ENCODE data around the gene NAV2. TPM values are rescaled to one million over a fixed set of nuclear protein-coding genes. Genes with fewer than 3 reads are reported as not detected.

NAV2 gene
- polyA plus RNA-seq, 2 donors = 4.3 to 9.7 TPM

DNA sequence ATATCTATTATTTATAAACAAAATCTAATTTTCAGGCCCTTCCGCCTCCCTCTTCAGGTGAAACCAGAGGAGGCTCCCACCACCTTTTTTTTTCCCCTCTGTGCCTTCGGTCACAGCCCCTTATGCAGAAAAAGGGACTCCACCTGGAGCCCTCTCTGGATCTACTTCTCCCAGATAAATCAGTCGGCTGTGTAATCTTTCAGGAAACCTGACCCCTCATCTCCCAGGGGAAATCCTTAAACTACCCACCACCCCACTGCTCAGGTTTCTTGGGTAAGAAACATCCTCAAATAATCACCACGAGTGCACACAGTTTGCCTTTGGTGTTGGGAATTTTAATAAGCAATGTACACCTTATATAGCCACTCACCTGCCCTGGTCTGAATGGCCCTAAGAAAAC lies 104.2 kb downstream of the NAV2 start:
- Histone ChIP-seq H3K4me3 (ENCODE audit: low read depth in 1 of 2, low read length in 2 of 2) (no peak overlapping the region), H3K36me3 (ENCODE audit: control insufficient read depth in 2 of 2, insufficient read depth in 2 of 2, low read length in 1 of 2) (no peaks in the 10 kb centered on the region), H3K4me1 (ENCODE audit: control insufficient read depth in 2 of 2, insufficient read depth in 2 of 2, low read length in 1 of 2) (peaks cover 0 to 7% of the 10 kb centered on the region in 2 donors), H3K27ac (ENCODE audit: low read depth in 2 of 2, low read length in 1 of 2) (no peak overlapping the region), H3K27me3 (ENCODE audit: control insufficient read depth in 1 of 2, insufficient read depth in 2 of 2, low read length in 2 of 2) (no peaks in the 10 kb centered on the region), H3K9me3 (ENCODE audit: control insufficient read depth in 2 of 2, insufficient read depth in 1 of 2, low read depth in 1 of 2, low read length in 1 of 2) (no peaks in the 10 kb centered on the region)
- 44 to 68% methylated on average over 4 of the region's 4 CpGs for WGBS, 2 donors

DNA sequence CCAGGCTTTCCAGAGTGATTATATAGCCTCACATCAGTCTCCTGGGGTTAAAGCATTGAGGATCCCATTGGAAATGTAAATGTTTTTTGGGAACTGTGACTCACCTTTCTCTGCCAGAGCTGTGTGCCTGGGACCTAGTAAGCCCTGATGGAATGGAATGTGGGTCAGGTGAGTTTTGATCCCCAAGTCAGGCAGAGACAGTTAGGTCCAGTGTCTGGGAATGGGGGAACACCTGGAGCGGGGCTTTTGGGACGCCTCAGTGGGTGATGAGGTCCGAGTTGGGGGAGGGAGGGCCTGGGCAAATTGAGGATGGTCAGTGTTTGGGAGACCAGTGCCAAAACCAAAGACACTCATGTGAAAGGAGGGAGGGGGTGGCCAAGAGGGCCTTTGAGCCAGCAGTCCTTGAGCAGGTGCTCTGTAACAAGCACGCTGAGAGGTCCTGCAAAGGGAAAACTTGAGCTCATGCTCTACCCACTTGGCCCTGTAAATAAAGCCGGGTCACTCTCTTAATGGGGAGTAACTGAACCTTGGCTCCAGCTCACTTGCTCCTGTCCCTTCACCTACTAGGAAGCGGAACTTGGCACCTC lies 104.7 kb downstream of the NAV2 start:
- H3K36me3 ChIP-seq (ENCODE audit: control insufficient read depth in 2 of 2, insufficient read depth in 2 of 2, low read length in 1 of 2) = no peaks in the 10 kb centered on the region
- peaks cover 0 to 7% of the 10 kb centered on the region in 2 donors for H3K4me1 ChIP-seq (ENCODE audit: control insufficient read depth in 2 of 2, insufficient read depth in 2 of 2, low read length in 1 of 2)
- no peaks in the 10 kb centered on the region for H3K27me3 ChIP-seq (ENCODE audit: control insufficient read depth in 1 of 2, insufficient read depth in 2 of 2, low read length in 2 of 2)
- no peak overlapping the region for H3K27ac ChIP-seq (ENCODE audit: low read depth in 2 of 2, low read length in 1 of 2)
- H3K4me3 ChIP-seq (ENCODE audit: low read depth in 1 of 2, low read length in 2 of 2) = no peak overlapping the region
- H3K9me3 ChIP-seq (ENCODE audit: control insufficient read depth in 2 of 2, insufficient read depth in 1 of 2, low read depth in 1 of 2, low read length in 1 of 2) = no peaks in the 10 kb centered on the region
- 86 to 91% methylated on average over 6 of the region's 6 CpGs for WGBS, 2 donors

DNA sequence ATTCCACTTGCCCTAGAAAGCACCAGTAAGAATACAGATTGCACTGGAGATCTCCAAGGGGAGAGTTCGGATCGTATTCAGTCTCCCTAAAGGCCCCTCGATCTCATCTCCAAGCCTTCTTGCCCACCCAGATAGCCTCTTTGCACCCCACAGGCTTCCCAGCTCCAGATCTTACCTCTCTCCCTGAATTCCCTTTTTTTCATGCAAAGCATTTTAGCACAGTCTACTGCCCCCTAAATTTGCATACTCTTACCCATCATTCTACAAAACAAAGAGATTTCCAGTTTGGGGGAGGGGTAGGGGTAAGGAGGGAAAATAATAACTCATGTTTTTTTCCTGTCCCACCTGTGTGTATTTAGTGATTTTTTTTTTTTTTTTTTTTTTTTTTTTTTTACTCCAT lies 105.2 kb downstream of the NAV2 start:
- WGBS, 2 donors = 85 to 87% methylated on average over 3 of the region's 3 CpGs

DNA sequence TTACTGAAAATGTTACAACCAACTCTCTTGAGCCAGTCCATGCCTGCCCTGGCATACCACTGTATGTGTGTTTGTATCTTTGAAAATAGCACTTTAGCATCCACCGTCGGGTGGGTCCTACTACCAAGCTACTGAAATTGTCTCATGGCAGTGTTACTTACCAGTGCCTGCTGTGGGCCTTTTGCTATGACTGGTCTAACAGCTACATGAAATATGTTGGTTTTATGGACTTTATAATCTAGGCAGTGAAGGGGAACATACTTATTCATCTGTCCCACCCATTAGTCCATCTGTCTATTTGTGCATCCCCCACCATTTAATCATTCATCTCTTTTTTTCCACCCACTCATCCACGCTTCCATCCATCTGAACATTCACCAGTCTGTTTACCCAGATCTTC lies 106.0 kb downstream of the NAV2 start:
- Histone ChIP-seq H3K4me1 (ENCODE audit: control insufficient read depth in 2 of 2, insufficient read depth in 2 of 2, low read length in 1 of 2) (peaks cover 0 to 4% of the 10 kb centered on the region in 2 donors), H3K36me3 (ENCODE audit: control insufficient read depth in 2 of 2, insufficient read depth in 2 of 2, low read length in 1 of 2) (no peaks in the 10 kb centered on the region), H3K9me3 (ENCODE audit: control insufficient read depth in 2 of 2, insufficient read depth in 1 of 2, low read depth in 1 of 2, low read length in 1 of 2) (no peaks in the 10 kb centered on the region), H3K27me3 (ENCODE audit: control insufficient read depth in 1 of 2, insufficient read depth in 2 of 2, low read length in 2 of 2) (no peaks in the 10 kb centered on the region), H3K27ac (ENCODE audit: low read depth in 2 of 2, low read length in 1 of 2) (no peak overlapping the region), H3K4me3 (ENCODE audit: low read depth in 1 of 2, low read length in 2 of 2) (no peak overlapping the region)
- WGBS, 2 donors = 81 to 88% methylated on average over 3 of the region's 3 CpGs

More for the DNA sequence above, 105.2 kb downstream of the NAV2 start:
- H3K4me3 ChIP-seq (ENCODE audit: low read depth in 1 of 2, low read length in 2 of 2) = no peak overlapping the region
- no peaks in the 10 kb centered on the region for H3K9me3 ChIP-seq (ENCODE audit: control insufficient read depth in 2 of 2, insufficient read depth in 1 of 2, low read depth in 1 of 2, low read length in 1 of 2)
- H3K4me1 ChIP-seq (ENCODE audit: control insufficient read depth in 2 of 2, insufficient read depth in 2 of 2, low read length in 1 of 2) = peaks cover 0 to 7% of the 10 kb centered on the region in 2 donors
- H3K36me3 ChIP-seq (ENCODE audit: control insufficient read depth in 2 of 2, insufficient read depth in 2 of 2, low read length in 1 of 2) = no peaks in the 10 kb centered on the region
- no peak overlapping the region for H3K27ac ChIP-seq (ENCODE audit: low read depth in 2 of 2, low read length in 1 of 2)
- H3K27me3 ChIP-seq (ENCODE audit: control insufficient read depth in 1 of 2, insufficient read depth in 2 of 2, low read length in 2 of 2) = no peaks in the 10 kb centered on the region

DNA sequence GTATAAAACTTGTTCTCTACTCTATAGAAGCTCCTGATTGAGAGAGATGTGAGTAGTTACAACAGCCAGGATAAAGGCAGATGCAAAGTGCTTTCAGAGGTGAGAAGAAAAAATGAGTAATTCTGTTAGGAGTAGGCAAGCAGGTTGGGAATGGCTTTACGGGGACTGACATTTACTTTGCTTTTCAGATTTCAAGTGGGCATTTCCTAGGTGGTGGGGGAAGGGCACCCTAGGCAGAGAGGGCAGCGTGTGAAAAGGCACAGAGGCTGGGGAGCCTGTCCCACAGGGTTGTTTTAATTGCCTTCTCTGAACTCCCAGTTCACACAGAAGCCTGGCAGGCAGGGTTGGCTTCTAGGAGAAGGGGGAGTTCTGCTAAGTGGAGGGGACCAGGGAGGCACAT lies 106.5 kb downstream of the NAV2 start:
- WGBS, 2 donors = 56 to 78% methylated on average over 2 of the region's 2 CpGs
- Histone ChIP-seq H3K4me1 (ENCODE audit: control insufficient read depth in 2 of 2, insufficient read depth in 2 of 2, low read length in 1 of 2) (peaks cover 0 to 3% of the 10 kb centered on the region in 2 donors), H3K36me3 (ENCODE audit: control insufficient read depth in 2 of 2, insufficient read depth in 2 of 2, low read length in 1 of 2) (no peaks in the 10 kb centered on the region), H3K27me3 (ENCODE audit: control insufficient read depth in 1 of 2, insufficient read depth in 2 of 2, low read length in 2 of 2) (no peaks in the 10 kb centered on the region), H3K9me3 (ENCODE audit: control insufficient read depth in 2 of 2, insufficient read depth in 1 of 2, low read depth in 1 of 2, low read length in 1 of 2) (no peaks in the 10 kb centered on the region), H3K4me3 (ENCODE audit: low read depth in 1 of 2, low read length in 2 of 2) (no peak overlapping the region), H3K27ac (ENCODE audit: low read depth in 2 of 2, low read length in 1 of 2) (no peak overlapping the region)

DNA sequence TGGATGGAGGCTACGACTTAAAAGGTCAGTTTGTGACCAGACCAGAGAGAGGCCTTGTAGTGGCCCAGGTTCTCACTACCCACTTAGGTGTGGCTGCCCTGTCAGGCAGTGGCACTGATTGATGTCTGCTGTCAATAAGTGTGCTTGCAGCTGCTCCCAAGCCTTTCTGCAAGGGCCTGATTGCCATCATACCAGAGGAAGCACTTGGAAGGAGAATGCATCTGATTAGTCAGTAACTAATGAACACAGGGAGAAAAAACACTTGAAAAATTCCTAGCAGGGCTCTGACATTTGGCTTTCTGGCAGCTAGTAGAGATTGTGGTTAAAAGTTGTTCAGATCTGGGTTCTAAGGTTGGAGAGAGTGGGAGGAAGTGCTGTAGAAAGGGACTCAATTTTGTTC lies 107.5 kb downstream of the NAV2 start:
- Histone ChIP-seq H3K36me3 (ENCODE audit: control insufficient read depth in 2 of 2, insufficient read depth in 2 of 2, low read length in 1 of 2) (no peaks in the 10 kb centered on the region), H3K4me3 (ENCODE audit: low read depth in 1 of 2, low read length in 2 of 2) (no peak overlapping the region), H3K27me3 (ENCODE audit: control insufficient read depth in 1 of 2, insufficient read depth in 2 of 2, low read length in 2 of 2) (no peaks in the 10 kb centered on the region), H3K9me3 (ENCODE audit: control insufficient read depth in 2 of 2, insufficient read depth in 1 of 2, low read depth in 1 of 2, low read length in 1 of 2) (no peaks in the 10 kb centered on the region), H3K27ac (ENCODE audit: low read depth in 2 of 2, low read length in 1 of 2) (no peak overlapping the region), H3K4me1 (ENCODE audit: control insufficient read depth in 2 of 2, insufficient read depth in 2 of 2, low read length in 1 of 2) (no peaks in the 10 kb centered on the region)
- WGBS, 2 donors = 88 to 94% methylated on average over 1 of the region's 1 CpG

DNA sequence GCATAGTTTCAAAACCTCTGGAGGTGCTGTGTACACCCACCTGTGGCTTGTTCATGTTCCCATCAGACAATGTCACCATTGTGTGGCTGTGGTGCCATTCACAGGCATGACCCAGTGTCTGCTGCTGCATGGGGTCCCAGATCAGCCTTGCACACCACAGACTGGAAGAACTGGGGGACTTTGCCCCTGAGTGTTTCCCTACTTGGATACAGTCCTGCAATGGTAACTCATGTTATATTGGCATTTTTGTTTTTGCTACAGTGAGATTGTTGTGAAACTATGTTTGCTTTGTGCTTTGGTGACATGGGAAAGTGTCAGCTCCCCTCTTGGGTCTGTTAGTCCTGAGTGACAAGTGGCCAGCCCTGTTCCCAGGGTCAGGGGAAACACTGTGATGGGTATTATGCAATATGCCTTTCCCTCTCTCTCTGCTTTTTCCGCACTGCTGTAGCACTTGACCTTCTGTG lies 108.8 kb downstream of the NAV2 start:
- WGBS, 2 donors = 67 to 91% methylated on average over 1 of the region's 1 CpG
- no peaks in the 10 kb centered on the region for H3K9me3 ChIP-seq (ENCODE audit: control insufficient read depth in 2 of 2, insufficient read depth in 1 of 2, low read depth in 1 of 2, low read length in 1 of 2)
- H3K4me3 ChIP-seq (ENCODE audit: low read depth in 1 of 2, low read length in 2 of 2) = no peak overlapping the region
- no peaks in the 10 kb centered on the region for H3K27me3 ChIP-seq (ENCODE audit: control insufficient read depth in 1 of 2, insufficient read depth in 2 of 2, low read length in 2 of 2)
- H3K4me1 ChIP-seq (ENCODE audit: control insufficient read depth in 2 of 2, insufficient read depth in 2 of 2, low read length in 1 of 2) = no peaks in the 10 kb centered on the region
- no peak overlapping the region for H3K27ac ChIP-seq (ENCODE audit: low read depth in 2 of 2, low read length in 1 of 2)
- no peaks in the 10 kb centered on the region for H3K36me3 ChIP-seq (ENCODE audit: control insufficient read depth in 2 of 2, insufficient read depth in 2 of 2, low read length in 1 of 2)

DNA sequence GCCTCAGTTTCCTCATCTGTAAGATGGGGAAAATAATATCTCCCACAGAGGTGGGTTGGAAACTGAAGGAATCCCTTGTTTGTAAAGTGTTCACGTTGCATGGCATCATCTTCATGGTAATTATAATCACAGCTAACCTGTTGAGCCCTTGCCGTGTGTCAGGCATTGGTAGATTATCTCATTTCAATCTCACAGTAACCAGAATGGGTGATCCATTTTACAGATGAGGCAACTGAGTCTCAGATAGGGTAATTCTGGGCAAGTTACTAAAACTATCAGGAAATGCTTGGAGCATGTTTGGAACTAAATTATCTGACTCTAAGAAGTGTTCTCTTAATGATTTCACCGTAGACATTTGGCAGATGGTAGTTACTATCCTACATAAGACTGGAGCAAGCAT lies 109.4 kb downstream of the NAV2 start:
- Histone ChIP-seq H3K27ac (ENCODE audit: low read depth in 2 of 2, low read length in 1 of 2) (no peak overlapping the region), H3K36me3 (ENCODE audit: control insufficient read depth in 2 of 2, insufficient read depth in 2 of 2, low read length in 1 of 2) (no peaks in the 10 kb centered on the region), H3K9me3 (ENCODE audit: control insufficient read depth in 2 of 2, insufficient read depth in 1 of 2, low read depth in 1 of 2, low read length in 1 of 2) (no peaks in the 10 kb centered on the region), H3K4me3 (ENCODE audit: low read depth in 1 of 2, low read length in 2 of 2) (no peak overlapping the region), H3K4me1 (ENCODE audit: control insufficient read depth in 2 of 2, insufficient read depth in 2 of 2, low read length in 1 of 2) (peaks cover 0 to 2% of the 10 kb centered on the region in 2 donors), H3K27me3 (ENCODE audit: control insufficient read depth in 1 of 2, insufficient read depth in 2 of 2, low read length in 2 of 2) (no peaks in the 10 kb centered on the region)
- 89 to 90% methylated on average over 3 of the region's 3 CpGs for WGBS, 2 donors

DNA sequence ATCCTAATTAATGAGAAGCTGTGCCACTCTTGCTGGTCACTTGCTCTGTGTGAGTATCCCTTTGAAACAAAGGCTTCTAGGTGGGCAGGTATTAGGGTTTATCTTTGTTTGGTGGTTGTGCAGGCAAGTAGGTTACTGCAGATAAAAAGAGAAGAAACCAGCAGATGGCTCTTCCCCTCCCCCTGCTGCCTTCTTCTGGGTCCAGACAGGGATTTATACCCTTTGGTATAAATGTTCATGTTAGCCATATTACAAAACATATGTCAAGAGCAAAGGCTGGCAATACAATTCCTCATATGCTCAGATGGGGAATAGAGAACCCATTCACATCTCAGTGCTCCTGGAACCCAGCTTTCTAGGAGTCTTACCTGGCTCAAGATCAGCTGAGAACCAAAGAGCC lies 109.9 kb downstream of the NAV2 start:
- H3K4me3 ChIP-seq (ENCODE audit: low read depth in 1 of 2, low read length in 2 of 2) = no peak overlapping the region
- peaks cover 0 to 2% of the 10 kb centered on the region in 2 donors for H3K4me1 ChIP-seq (ENCODE audit: control insufficient read depth in 2 of 2, insufficient read depth in 2 of 2, low read length in 1 of 2)
- H3K27ac ChIP-seq (ENCODE audit: low read depth in 2 of 2, low read length in 1 of 2) = no peak overlapping the region
- H3K27me3 ChIP-seq (ENCODE audit: control insufficient read depth in 1 of 2, insufficient read depth in 2 of 2, low read length in 2 of 2) = no peaks in the 10 kb centered on the region
- no peaks in the 10 kb centered on the region for H3K36me3 ChIP-seq (ENCODE audit: control insufficient read depth in 2 of 2, insufficient read depth in 2 of 2, low read length in 1 of 2)
- H3K9me3 ChIP-seq (ENCODE audit: control insufficient read depth in 2 of 2, insufficient read depth in 1 of 2, low read depth in 1 of 2, low read length in 1 of 2) = no peaks in the 10 kb centered on the region

DNA sequence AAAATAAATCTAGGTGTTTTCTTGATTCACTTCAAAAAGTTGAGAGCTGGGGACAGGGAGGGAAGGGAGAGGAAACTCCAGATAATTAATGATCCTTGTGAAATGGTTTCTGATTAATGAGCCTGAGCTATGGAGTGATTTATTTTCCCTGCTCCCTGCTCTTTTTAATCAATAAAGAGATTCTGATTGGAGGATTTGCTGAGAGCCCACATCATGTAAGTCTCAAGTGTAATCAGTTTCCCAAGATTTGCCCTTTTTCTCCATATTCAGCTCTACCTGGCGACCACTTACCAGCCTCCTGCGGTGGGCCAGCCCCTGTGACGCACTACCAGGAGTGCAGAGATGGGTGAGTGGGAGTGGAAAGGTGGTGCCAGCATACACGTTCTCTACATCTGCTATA lies 114.0 kb downstream of the NAV2 start:
- H3K4me1 ChIP-seq (ENCODE audit: control insufficient read depth in 2 of 2, insufficient read depth in 2 of 2, low read length in 1 of 2) = peaks cover 3 to 12% of the 10 kb centered on the region in 2 donors
- H3K27ac ChIP-seq (ENCODE audit: low read depth in 2 of 2, low read length in 1 of 2) = no peak overlapping the region
- no peak overlapping the region for H3K4me3 ChIP-seq (ENCODE audit: low read depth in 1 of 2, low read length in 2 of 2)
- H3K27me3 ChIP-seq (ENCODE audit: control insufficient read depth in 1 of 2, insufficient read depth in 2 of 2, low read length in 2 of 2) = no peaks in the 10 kb centered on the region
- H3K9me3 ChIP-seq (ENCODE audit: control insufficient read depth in 2 of 2, insufficient read depth in 1 of 2, low read depth in 1 of 2, low read length in 1 of 2) = no peaks in the 10 kb centered on the region
- H3K36me3 ChIP-seq (ENCODE audit: control insufficient read depth in 2 of 2, insufficient read depth in 2 of 2, low read length in 1 of 2) = no peaks in the 10 kb centered on the region
- WGBS, 2 donors = 81 to 92% methylated on average over 4 of the region's 4 CpGs

Measured in esophagus (tissue), 2 donors.